Measurements from ENCODE around the gene DEDD2.

The DEDD2 gene

GRCh38 chr19:42226886-42227285 lies 9.4 kb upstream of the DEDD2 start:
- no peak for DNase-seq (ENCODE audit: low read depth)

GRCh38 chr19:42225718-42226292 lies 8.3 kb upstream of the DEDD2 start:
- DNase-seq (ENCODE audit: low read depth), result no peak

- no peak for DNase-seq (ENCODE audit: low read depth)
These were observed 7.7 kb upstream of the DEDD2 start for GRCh38 chr19:42224940-42225717.

- no peak for DNase-seq (ENCODE audit: low read depth)
These were observed 3.2 kb upstream of the DEDD2 start for GRCh38 chr19:42220751-42221097.

- peak; percentile 93 for DNase-seq (ENCODE audit: low read depth)
These were observed 2.6 kb upstream of the DEDD2 start, which contains the start of gene ZNF526 for GRCh38 chr19:42219812-42220750. Gene ZNF526 (plus strand): TSS chr19:42220312. CDS start chr19:42224404, 4,092 bp downstream.

- DNase-seq (ENCODE audit: low read depth), result no peak
These were observed 591 bp downstream of the DEDD2 start for GRCh38 chr19:42216653-42217519.

GRCh38 chr19:42214810-42215485 lies 2.5 kb downstream of the DEDD2 start:
- DNase-seq (ENCODE audit: low read depth), result no peak

- no peak for DNase-seq (ENCODE audit: low read depth)
These were observed 4.6 kb downstream of the DEDD2 start for GRCh38 chr19:42212886-42213285.

GRCh38 chr19:42208612-42209011 lies 8.9 kb downstream of the DEDD2 start:
- no peak for DNase-seq (ENCODE audit: low read depth)

GRCh38 chr19:42207767-42208271 lies 9.7 kb downstream of the DEDD2 start:
- no peak for DNase-seq (ENCODE audit: low read depth)

- no peak for DNase-seq (ENCODE audit: low read depth)
These were observed 10.4 kb downstream of the DEDD2 start for GRCh38 chr19:42206871-42207755.

- no peak for DNase-seq (ENCODE audit: low read depth)
These were observed 12.8 kb downstream of the DEDD2 start for GRCh38 chr19:42204664-42205063.

- DNase-seq (ENCODE audit: low read depth), result no peak
These were observed 13.8 kb downstream of the DEDD2 start for GRCh38 chr19:42203700-42204099.

- no peak for DNase-seq (ENCODE audit: low read depth)
These were observed 15.1 kb downstream of the DEDD2 start for GRCh38 chr19:42202290-42202880.

GRCh38 chr19:42201489-42202289 lies 15.8 kb downstream of the DEDD2 start:
- peak; percentile 20 for DNase-seq (ENCODE audit: low read depth)

- DNase-seq (ENCODE audit: low read depth), result no peak
These were observed 17.3 kb downstream of the DEDD2 start for GRCh38 chr19:42200116-42200715.

- DNase-seq (ENCODE audit: low read depth), result no peak
These were observed 17.9 kb downstream of the DEDD2 start for GRCh38 chr19:42199440-42200115.
